HepG2 (cell line): ENCODE measurements around the gene ATRIP. TPM values are rescaled to one million over a fixed set of nuclear protein-coding genes. Genes with fewer than 3 reads are reported as not detected.

Source experiments
- FOXP1 ChIP-seq, 2 experiments: fragments of 450-650 bp in 1 of 2; IDR thresholded peaks; 2 replicates each; pipeline ENCODE4 v1.6.1; 2017 to 2018; ENCODE audit warnings: antibody characterized with exemption in 1 of 2
- IRF2 ChIP-seq: IDR thresholded peaks from 2 replicates; pipeline ENCODE4 v1.6.1; 2018; ENCODE audit warnings: missing genetic modification reagents, missing compliant biosample characterization
- IRX3 ChIP-seq: sonication (generic); formaldehyde crosslinking; IDR thresholded peaks from 2 replicates; pipeline ENCODE4 v1.8.1; 2023; ENCODE audit warnings: mild to moderate bottlenecking, low read depth, missing genetic modification reagents, borderline replicate concordance
- KLF13 ChIP-seq: sonication (generic); formaldehyde crosslinking; IDR thresholded peaks from 2 replicates; pipeline ENCODE4 v1.4.0; 2020; ENCODE audit warnings: mild to moderate bottlenecking, missing genetic modification reagents
- PRMT3 ChIP-seq: sonication (generic); formaldehyde crosslinking; IDR thresholded peaks from 2 replicates; pipeline ENCODE4 v1.8.1; 2022; ENCODE audit warnings: low read depth, mild to moderate bottlenecking, moderate library complexity, missing genetic modification reagents, borderline replicate concordance
- SNAPC2 ChIP-seq: sonication (generic); formaldehyde crosslinking; IDR thresholded peaks from 2 replicates; pipeline ENCODE4 v1.8.1; 2022; ENCODE audit warnings: mild to moderate bottlenecking, missing genetic modification reagents
- TAF15 ChIP-seq: fragments of 200-400 bp; formaldehyde crosslinking; IDR thresholded peaks from one replicate; pipeline ENCODE4 v1.6.1; 2018; ENCODE audit warnings: mild to moderate bottlenecking, low read depth, low read length; ENCODE audit not compliant: poor library complexity, severe bottlenecking
- TGIF2 ChIP-seq: IDR thresholded peaks from 2 replicates; pipeline ENCODE4 v1.6.1; 2016; ENCODE audit warnings: control low read depth, missing compliant biosample characterization
- ZBTB1 ChIP-seq: sonication (generic); formaldehyde crosslinking; IDR thresholded peaks from 2 replicates; pipeline ENCODE4 v1.4.0; 2020; ENCODE audit warnings: missing genetic modification reagents, borderline replicate concordance
- ZFP37 ChIP-seq: sonication (generic); formaldehyde crosslinking; IDR thresholded peaks from 2 replicates; pipeline ENCODE4 v1.4.0; 2020; ENCODE audit warnings: missing genetic modification reagents, borderline replicate concordance
- ZNF20 ChIP-seq: sonication (generic); formaldehyde crosslinking; IDR thresholded peaks from 2 replicates; pipeline ENCODE4 v1.4.0; 2020; ENCODE audit warnings: mild to moderate bottlenecking, moderate library complexity, missing genetic modification reagents
- ZNF3 ChIP-seq: IDR thresholded peaks from 2 replicates; pipeline ENCODE4 v1.7.0; 2017; ENCODE audit warnings: inconsistent platforms
- ZNF430 ChIP-seq: sonication (generic); formaldehyde crosslinking; IDR thresholded peaks from 2 replicates; pipeline ENCODE4 v1.9.0; 2021; ENCODE audit warnings: mild to moderate bottlenecking, missing genetic modification reagents
- polyA plus RNA-seq, 8 experiments: library from polyadenylated mRNA; depleted of rRNA in 3 of 8; stranded (reverse) in 7 of 8; unstranded in 1 of 8; fragments of >200 nt; fragmentation: Illumina TruSeq in 4 of 8; extraction: Trizol in 4 of 8; gene quantifications; 2 replicates each; pipeline versions ENCODE4 v1.2.1 to v1.2.3, GENCODE V29; 2011 to 2016; ENCODE audit warnings: low read depth in 4 of 8, missing spikeins in 1 of 8, mixed read lengths in 1 of 8; ENCODE audit not compliant: insufficient read depth in 1 of 8
- total RNA-seq, 5 experiments: library from RNA; depleted of rRNA; stranded (reverse); fragments of >200 nt; fragmentation: Illumina TruSeq; extraction: Trizol; gene quantifications; 2 replicates each; pipeline ENCODE4 v1.2.3, GENCODE V29; 2016; ENCODE audit warnings: low read depth in 1 of 5
- TF ChIP-seq, protein P1 (sequence below): sonication (generic); formaldehyde crosslinking; IDR thresholded peaks from 2 replicates; pipeline ENCODE4 v1.8.1; 2023; ENCODE audit warnings: mild to moderate bottlenecking, missing genetic modification reagents
- TF ChIP-seq, protein P2 (sequence below): sonication (generic); formaldehyde crosslinking; IDR thresholded peaks from 2 replicates; pipeline ENCODE4 v1.4.0; 2020; ENCODE audit warnings: missing genetic modification reagents, low read depth, mild to moderate bottlenecking, borderline replicate concordance
- TF ChIP-seq, protein P3 (sequence below): sonication (generic); formaldehyde crosslinking; IDR thresholded peaks from 2 replicates; pipeline ENCODE4 v1.8.0; 2022; ENCODE audit warnings: mild to moderate bottlenecking, missing genetic modification reagents; ENCODE audit not compliant: insufficient replicate concordance
- TF ChIP-seq, protein P4 (sequence below): sonication (generic); formaldehyde crosslinking; IDR thresholded peaks from 2 replicates; pipeline ENCODE4 v1.5.1; 2020; ENCODE audit warnings: mild to moderate bottlenecking, missing genetic modification reagents, moderate library complexity
- TF ChIP-seq, protein P5 (sequence below): sonication (generic); formaldehyde crosslinking; IDR thresholded peaks from 2 replicates; pipeline ENCODE4 v1.4.0; 2020; ENCODE audit warnings: missing genetic modification reagents

The ATRIP gene
- total and polyA plus RNA-seq, 2 of the 13 experiments (the other 11 are each of a cell fraction or from before 2014, with no cell fraction given): 5.1 to 12.5 TPM

DNA sequence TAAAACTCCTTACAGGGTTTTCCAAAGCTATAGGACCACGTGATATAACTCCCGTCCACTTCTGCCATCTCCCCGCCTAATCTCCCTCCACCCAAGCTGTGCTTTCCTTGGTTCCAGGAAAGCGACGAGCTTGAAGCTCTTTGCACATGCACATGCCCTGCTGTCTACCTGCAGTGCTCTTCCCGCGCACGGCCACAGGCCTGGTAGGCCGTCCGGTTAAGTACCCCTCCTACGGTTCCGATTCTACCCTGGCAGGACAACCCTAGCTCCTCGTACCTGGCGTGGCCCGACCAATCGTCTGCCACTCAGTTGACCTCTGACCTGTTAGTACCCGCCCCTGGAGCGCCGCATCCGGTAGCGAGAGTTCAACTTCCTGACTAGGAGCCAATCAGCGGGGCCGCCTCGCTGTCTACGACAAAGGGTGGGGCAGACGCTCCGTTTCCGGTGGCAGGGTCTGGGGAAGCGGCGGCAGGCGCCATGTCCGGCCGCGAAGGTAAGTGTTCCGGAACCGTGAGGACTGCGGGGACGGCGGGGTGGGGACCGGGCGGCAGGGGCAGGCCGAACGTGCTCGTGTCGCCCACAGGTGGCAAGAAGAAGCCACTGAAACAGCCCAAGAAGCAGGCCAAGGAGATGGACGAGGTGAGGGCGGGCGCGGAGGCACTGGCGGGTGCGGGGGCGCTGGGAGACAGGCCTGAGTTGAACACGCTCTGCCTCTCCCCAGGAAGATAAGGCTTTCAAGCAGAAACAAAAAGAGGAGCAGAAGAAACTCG is 6.5 kb upstream of the ATRIP start, which contains the start of the genes CCDC51 and TMA7 (continued):
- TF ChIP-seq, protein P1, sequence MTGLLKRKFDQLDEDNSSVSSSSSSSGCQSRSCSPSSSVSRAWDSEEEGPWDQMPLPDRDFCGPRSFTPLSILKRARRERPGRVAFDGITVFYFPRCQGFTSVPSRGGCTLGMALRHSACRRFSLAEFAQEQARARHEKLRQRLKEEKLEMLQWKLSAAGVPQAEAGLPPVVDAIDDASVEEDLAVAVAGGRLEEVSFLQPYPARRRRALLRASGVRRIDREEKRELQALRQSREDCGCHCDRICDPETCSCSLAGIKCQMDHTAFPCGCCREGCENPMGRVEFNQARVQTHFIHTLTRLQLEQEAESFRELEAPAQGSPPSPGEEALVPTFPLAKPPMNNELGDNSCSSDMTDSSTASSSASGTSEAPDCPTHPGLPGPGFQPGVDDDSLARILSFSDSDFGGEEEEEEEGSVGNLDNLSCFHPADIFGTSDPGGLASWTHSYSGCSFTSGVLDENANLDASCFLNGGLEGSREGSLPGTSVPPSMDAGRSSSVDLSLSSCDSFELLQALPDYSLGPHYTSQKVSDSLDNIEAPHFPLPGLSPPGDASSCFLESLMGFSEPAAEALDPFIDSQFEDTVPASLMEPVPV (CRISPR knock-in tag): peak; percentile 66
- TF ChIP-seq KLF13 (0 out of 2 replicates have a peak, but pooled peaks have one; percentile 60), IRX3 (CRISPR knock-in tag) (peak; percentile 67), PRMT3 (CRISPR knock-in tag) (no peak), TAF15 (peak; percentile 67), ZBTB1 (CRISPR knock-in tag) (0 out of 2 replicates have a peak, but pooled peaks have one; percentile 49), ZNF20 (CRISPR knock-in tag) (0 out of 2 replicates have a peak, but pooled peaks have one; percentile 43), SNAPC2 (CRISPR knock-in tag) (peak; percentile 19; the same call in 1 of the 2 replicates), TGIF2 (CRISPR knock-in tag) (peak; percentile 84), ZNF3 (CRISPR knock-in tag) (no peak), ZFP37 (CRISPR knock-in tag) (no peak), ZNF430 (CRISPR knock-in tag) (peak; percentile 81), IRF2 (peak; percentile 70; the same call in 1 of the 2 replicates), FOXP1 (IDR thresholded peaks at IDR 0.05) (no peak), FOXP1 (CRISPR knock-in tag; IDR thresholded peaks at IDR 0.05) (no peak)
- TF ChIP-seq, protein P2, sequence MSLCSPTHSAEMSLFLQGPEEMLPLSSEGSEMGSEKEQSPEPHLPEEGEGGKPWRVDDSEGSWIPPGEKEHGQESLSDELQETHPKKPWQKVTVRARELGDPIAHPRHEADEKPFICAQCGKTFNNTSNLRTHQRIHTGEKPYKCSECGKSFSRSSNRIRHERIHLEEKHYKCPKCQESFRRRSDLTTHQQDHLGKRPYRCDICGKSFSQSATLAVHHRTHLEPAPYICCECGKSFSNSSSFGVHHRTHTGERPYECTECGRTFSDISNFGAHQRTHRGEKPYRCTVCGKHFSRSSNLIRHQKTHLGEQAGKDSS: peak; percentile 57; the same call in 1 of the 2 replicates
- TF ChIP-seq, protein P3, sequence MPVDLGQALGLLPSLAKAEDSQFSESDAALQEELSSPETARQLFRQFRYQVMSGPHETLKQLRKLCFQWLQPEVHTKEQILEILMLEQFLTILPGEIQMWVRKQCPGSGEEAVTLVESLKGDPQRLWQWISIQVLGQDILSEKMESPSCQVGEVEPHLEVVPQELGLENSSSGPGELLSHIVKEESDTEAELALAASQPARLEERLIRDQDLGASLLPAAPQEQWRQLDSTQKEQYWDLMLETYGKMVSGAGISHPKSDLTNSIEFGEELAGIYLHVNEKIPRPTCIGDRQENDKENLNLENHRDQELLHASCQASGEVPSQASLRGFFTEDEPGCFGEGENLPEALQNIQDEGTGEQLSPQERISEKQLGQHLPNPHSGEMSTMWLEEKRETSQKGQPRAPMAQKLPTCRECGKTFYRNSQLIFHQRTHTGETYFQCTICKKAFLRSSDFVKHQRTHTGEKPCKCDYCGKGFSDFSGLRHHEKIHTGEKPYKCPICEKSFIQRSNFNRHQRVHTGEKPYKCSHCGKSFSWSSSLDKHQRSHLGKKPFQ (CRISPR knock-in tag): no peak
- TF ChIP-seq, protein P4, sequence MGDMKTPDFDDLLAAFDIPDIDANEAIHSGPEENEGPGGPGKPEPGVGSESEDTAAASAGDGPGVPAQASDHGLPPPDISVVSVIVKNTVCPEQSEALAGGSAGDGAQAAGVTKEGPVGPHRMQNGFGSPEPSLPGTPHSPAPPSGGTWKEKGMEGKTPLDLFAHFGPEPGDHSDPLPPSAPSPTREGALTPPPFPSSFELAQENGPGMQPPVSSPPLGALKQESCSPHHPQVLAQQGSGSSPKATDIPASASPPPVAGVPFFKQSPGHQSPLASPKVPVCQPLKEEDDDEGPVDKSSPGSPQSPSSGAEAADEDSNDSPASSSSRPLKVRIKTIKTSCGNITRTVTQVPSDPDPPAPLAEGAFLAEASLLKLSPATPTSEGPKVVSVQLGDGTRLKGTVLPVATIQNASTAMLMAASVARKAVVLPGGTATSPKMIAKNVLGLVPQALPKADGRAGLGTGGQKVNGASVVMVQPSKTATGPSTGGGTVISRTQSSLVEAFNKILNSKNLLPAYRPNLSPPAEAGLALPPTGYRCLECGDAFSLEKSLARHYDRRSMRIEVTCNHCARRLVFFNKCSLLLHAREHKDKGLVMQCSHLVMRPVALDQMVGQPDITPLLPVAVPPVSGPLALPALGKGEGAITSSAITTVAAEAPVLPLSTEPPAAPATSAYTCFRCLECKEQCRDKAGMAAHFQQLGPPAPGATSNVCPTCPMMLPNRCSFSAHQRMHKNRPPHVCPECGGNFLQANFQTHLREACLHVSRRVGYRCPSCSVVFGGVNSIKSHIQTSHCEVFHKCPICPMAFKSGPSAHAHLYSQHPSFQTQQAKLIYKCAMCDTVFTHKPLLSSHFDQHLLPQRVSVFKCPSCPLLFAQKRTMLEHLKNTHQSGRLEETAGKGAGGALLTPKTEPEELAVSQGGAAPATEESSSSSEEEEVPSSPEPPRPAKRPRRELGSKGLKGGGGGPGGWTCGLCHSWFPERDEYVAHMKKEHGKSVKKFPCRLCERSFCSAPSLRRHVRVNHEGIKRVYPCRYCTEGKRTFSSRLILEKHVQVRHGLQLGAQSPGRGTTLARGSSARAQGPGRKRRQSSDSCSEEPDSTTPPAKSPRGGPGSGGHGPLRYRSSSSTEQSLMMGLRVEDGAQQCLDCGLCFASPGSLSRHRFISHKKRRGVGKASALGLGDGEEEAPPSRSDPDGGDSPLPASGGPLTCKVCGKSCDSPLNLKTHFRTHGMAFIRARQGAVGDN: peak; percentile 98
- TF ChIP-seq, protein P5, sequence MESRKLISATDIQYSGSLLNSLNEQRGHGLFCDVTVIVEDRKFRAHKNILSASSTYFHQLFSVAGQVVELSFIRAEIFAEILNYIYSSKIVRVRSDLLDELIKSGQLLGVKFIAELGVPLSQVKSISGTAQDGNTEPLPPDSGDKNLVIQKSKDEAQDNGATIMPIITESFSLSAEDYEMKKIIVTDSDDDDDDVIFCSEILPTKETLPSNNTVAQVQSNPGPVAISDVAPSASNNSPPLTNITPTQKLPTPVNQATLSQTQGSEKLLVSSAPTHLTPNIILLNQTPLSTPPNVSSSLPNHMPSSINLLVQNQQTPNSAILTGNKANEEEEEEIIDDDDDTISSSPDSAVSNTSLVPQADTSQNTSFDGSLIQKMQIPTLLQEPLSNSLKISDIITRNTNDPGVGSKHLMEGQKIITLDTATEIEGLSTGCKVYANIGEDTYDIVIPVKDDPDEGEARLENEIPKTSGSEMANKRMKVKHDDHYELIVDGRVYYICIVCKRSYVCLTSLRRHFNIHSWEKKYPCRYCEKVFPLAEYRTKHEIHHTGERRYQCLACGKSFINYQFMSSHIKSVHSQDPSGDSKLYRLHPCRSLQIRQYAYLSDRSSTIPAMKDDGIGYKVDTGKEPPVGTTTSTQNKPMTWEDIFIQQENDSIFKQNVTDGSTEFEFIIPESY (CRISPR knock-in tag): peak; percentile 40
